ENCODE measurements around the gene DOCK2. TPM values are rescaled to one million over a fixed set of nuclear protein-coding genes. Genes with fewer than 3 reads are reported as not detected.

Gene DOCK2
- 1.1 and 1.7 TPM in 2 replicates for total RNA-seq (ENCODE audit: low replicate concordance)

GRCh38 chr5:169637085-169637548 lies at the start of gene DOCK2:
DOCK2 (plus strand) TSS chr5:169637275; CDS start chr5:169637327, 52 bp downstream.
- peak within 1 kb of the TSS; percentile 56 for H3K4me3 ChIP-seq
- H3K9me3 ChIP-seq (ENCODE audit: low read depth): no peaks in the 10 kb centered on the region
- Mint-ChIP-seq H3K27ac (no peak within 1 kb of the TSS), H3K36me3 (no peaks in the 10 kb centered on the region), H3K27me3 (ENCODE audit: insufficient read depth, low read depth) (peaks cover 10% of the 10 kb centered on the region), H3K4me1 (peaks cover 3% of the 10 kb centered on the region), H3K4me3 (no peak within 1 kb of the TSS), H3K9me3 (peaks cover 6% of the 10 kb centered on the region)
- TF ChIP-seq, protein P1, sequence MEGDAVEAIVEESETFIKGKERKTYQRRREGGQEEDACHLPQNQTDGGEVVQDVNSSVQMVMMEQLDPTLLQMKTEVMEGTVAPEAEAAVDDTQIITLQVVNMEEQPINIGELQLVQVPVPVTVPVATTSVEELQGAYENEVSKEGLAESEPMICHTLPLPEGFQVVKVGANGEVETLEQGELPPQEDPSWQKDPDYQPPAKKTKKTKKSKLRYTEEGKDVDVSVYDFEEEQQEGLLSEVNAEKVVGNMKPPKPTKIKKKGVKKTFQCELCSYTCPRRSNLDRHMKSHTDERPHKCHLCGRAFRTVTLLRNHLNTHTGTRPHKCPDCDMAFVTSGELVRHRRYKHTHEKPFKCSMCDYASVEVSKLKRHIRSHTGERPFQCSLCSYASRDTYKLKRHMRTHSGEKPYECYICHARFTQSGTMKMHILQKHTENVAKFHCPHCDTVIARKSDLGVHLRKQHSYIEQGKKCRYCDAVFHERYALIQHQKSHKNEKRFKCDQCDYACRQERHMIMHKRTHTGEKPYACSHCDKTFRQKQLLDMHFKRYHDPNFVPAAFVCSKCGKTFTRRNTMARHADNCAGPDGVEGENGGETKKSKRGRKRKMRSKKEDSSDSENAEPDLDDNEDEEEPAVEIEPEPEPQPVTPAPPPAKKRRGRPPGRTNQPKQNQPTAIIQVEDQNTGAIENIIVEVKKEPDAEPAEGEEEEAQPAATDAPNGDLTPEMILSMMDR (IDR thresholded peaks at IDR 0.05): no peak
- TF ChIP-seq EZH2phosphoT487 (IDR thresholded peaks at IDR 0.05): no peak
- no peak for TF ChIP-seq EZH2 (IDR thresholded peaks at IDR 0.05)
- no peaks in the 10 kb centered on the region for H4K20me1 ChIP-seq (ENCODE audit: low read depth)
- no peak within 1 kb of the TSS for H3K9ac ChIP-seq
- peak within 1 kb of the TSS; percentile 93 for H3K4me2 ChIP-seq
- H3K27me3 ChIP-seq: peaks cover 28% of the 10 kb centered on the region
- no peaks in the 10 kb centered on the region for H3K79me2 ChIP-seq (ENCODE audit: low read depth)
- DNase-seq (ENCODE audit: low spot score): peak; percentile 21
- H3K4me1 ChIP-seq: peaks cover 3% of the 10 kb centered on the region
- no peaks in the 10 kb centered on the region for H3F3A ChIP-seq (ENCODE audit: low read depth)
- no peak within 1 kb of the TSS for H3K27ac ChIP-seq
- peak within 1 kb of the TSS; percentile 96 for H2AFZ ChIP-seq (replicated peaks)
- no peaks in the 10 kb centered on the region for H3K36me3 ChIP-seq

GRCh38 chr5:169590602-169591001 lies 46.5 kb upstream of the DOCK2 start:
- Mint-ChIP-seq H3K36me3 (peaks cover 34% of the 10 kb centered on the region), H3K27me3 (ENCODE audit: insufficient read depth, low read depth) (no peaks in the 10 kb centered on the region), H3K27ac (no peak overlapping the region), H3K9me3 (no peaks in the 10 kb centered on the region), H3K4me1 (no peaks in the 10 kb centered on the region), H3K4me3 (no peak overlapping the region)
- DNase-seq (ENCODE audit: low spot score): no peak
- Histone ChIP-seq H3K27ac (no peak overlapping the region), H3K4me3 (no peak overlapping the region), H3K9me3 (ENCODE audit: low read depth) (no peaks in the 10 kb centered on the region), H3K36me3 (peaks cover 45% of the 10 kb centered on the region), H3K27me3 (no peaks in the 10 kb centered on the region), H3K4me1 (no peaks in the 10 kb centered on the region), H3K9ac (no peak overlapping the region), H3F3A (ENCODE audit: low read depth) (no peaks in the 10 kb centered on the region), H3K79me2 (ENCODE audit: low read depth) (peaks cover 34% of the 10 kb centered on the region), H3K4me2 (no peak overlapping the region), H4K20me1 (ENCODE audit: low read depth) (peaks cover 15% of the 10 kb centered on the region), H2AFZ (replicated peaks) (no peak overlapping the region)
- TF ChIP-seq, protein P1 (IDR thresholded peaks at IDR 0.05): no peak
- no peak for TF ChIP-seq EZH2 (IDR thresholded peaks at IDR 0.05)
- no peak for TF ChIP-seq EZH2phosphoT487 (IDR thresholded peaks at IDR 0.05)

DNA sequence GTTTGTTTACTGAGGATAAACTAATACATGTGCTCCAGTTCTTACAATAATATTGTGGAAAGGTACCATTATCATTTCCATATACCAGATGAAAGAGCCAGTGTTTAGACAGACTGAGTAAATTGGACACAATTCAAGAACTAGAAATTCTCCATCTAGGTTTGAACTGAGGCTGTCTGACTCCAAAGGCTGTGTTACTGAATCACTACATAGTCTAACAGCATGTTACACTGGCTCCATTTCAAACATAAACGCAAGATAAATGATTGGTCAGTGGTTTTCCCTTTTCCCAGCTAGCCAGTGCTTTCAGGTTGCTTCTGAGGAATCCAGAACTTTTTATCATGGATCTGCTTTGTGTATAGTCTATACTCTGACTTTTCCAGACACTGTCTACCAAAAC lies 45.4 kb upstream of the DOCK2 start:
- Histone ChIP-seq H2AFZ (replicated peaks) (no peak overlapping the region), H3K4me3 (no peak overlapping the region), H3K36me3 (peaks cover 51% of the 10 kb centered on the region), H3K79me2 (ENCODE audit: low read depth) (peaks cover 24% of the 10 kb centered on the region), H3K27me3 (no peaks in the 10 kb centered on the region), H3K9ac (no peak overlapping the region), H3F3A (ENCODE audit: low read depth) (no peaks in the 10 kb centered on the region), H4K20me1 (ENCODE audit: low read depth) (peaks cover 11% of the 10 kb centered on the region), H3K9me3 (ENCODE audit: low read depth) (no peaks in the 10 kb centered on the region), H3K4me1 (no peaks in the 10 kb centered on the region), H3K4me2 (no peak overlapping the region), H3K27ac (no peak overlapping the region)
- Mint-ChIP-seq H3K4me3 (no peak overlapping the region), H3K9me3 (no peaks in the 10 kb centered on the region), H3K36me3 (peaks cover 35% of the 10 kb centered on the region), H3K27ac (no peak overlapping the region), H3K4me1 (no peaks in the 10 kb centered on the region), H3K27me3 (ENCODE audit: insufficient read depth, low read depth) (no peaks in the 10 kb centered on the region)
- TF ChIP-seq EZH2 (IDR thresholded peaks at IDR 0.05) (no peak), EZH2phosphoT487 (IDR thresholded peaks at IDR 0.05) (no peak)
- TF ChIP-seq, protein P1 (IDR thresholded peaks at IDR 0.05): no peak
- no peak for DNase-seq (ENCODE audit: low spot score)

Measured in neural progenitor cell (in vitro differentiated cells).